K562 (cell line): ENCODE measurements around the gene CRABP2. TPM values are rescaled to one million over a fixed set of nuclear protein-coding genes. Genes with fewer than 3 reads are reported as not detected.
A peak's percentile ranks its signal among the peaks of the same experiment; 100 is the strongest.

ENCODE experiments used
- ATF7 ChIP-seq: fragments of 450-650 bp; IDR thresholded peaks from 2 replicates; pipeline ENCODE4 v1.7.1; 2014; ENCODE audit warnings: mild to moderate bottlenecking, moderate library complexity
- ELF1 ChIP-seq: fragments of 200-800 bp; sonication (Bioruptor generic); IDR thresholded peaks from 2 replicates; pipeline ENCODE4 v1.6.1; 2016; ENCODE audit warnings: missing genetic modification characterization, missing compliant biosample characterization
- FOXK2 ChIP-seq, 2 experiments: fragments of 450-650 bp; IDR thresholded peaks in 1 of 2; conservative IDR thresholded peaks in 1 of 2; 2 replicates each; pipeline ENCODE4 v1.6.1; 2016; ENCODE audit warnings: low read depth in 2 of 2, mild to moderate bottlenecking in 1 of 2
- FOXP1 ChIP-seq: sonication (generic); formaldehyde crosslinking; IDR thresholded peaks from 2 replicates; pipeline ENCODE4 v1.8.0; 2022; ENCODE audit warnings: mild to moderate bottlenecking, missing genetic modification reagents
- JUND ChIP-seq, 2 experiments: IDR thresholded peaks; 2 replicates in 1 of 2; 3 replicates in 1 of 2; pipeline ENCODE4 v1.6.1; 2011; ENCODE audit warnings: borderline replicate concordance in 2 of 2, low read depth in 2 of 2, low read length in 2 of 2, improper control_type of control experiment in 1 of 2, missing biosample characterization in 1 of 2, missing genetic modification characterization in 1 of 2, missing genetic modification reagents in 1 of 2
- RFX5 ChIP-seq: IDR thresholded peaks from 2 replicates; pipeline ENCODE4 v1.6.1; 2011; ENCODE audit warnings: low read depth, mild to moderate bottlenecking, improper control_type of control experiment, low read length
- ZNF583 ChIP-seq: fragments of 250-450 bp; sonication (Bioruptor Pico); IDR thresholded peaks from 2 replicates; pipeline ENCODE4 v1.4.0; 2020
- polyA plus RNA-seq, 8 experiments: library from polyadenylated mRNA; depleted of rRNA in 4 of 8; stranded (reverse) in 5 of 8; unstranded in 3 of 8; fragments of >200 nt; fragmentation: Nextera tagmentation in 2 of 8; fragmentation: Illumina TruSeq in 1 of 8; extraction: Ambion mirVana in 2 of 8; extraction: Trizol in 1 of 8; gene quantifications; 2 replicates each; pipeline versions ENCODE4 v1.2.1 to v1.2.3, GENCODE V29; 2011 to 2014; ENCODE audit warnings: inconsistent platforms in 1 of 8, missing spikeins in 1 of 8
- total RNA-seq, 7 experiments: library from RNA; depleted of rRNA in 6 of 7; stranded (reverse); fragments of >200 nt in 6 of 7; fragmentation: Illumina TruSeq in 2 of 7; extraction: Trizol in 2 of 7; gene quantifications; 2 replicates each; pipeline versions ENCODE4 v1.2.1 to v1.2.3, GENCODE V29; 2011 to 2021; ENCODE audit warnings: low replicate concordance in 1 of 7
- TF ChIP-seq, protein P1 (sequence below): sonication (generic); IDR thresholded peaks from 2 replicates; pipeline ENCODE4 v1.6.1; 2016
- TF ChIP-seq, protein P2 (sequence below): sonication (generic); formaldehyde crosslinking; IDR thresholded peaks from 2 replicates; pipeline ENCODE4 v1.8.1; 2023; ENCODE audit warnings: mild to moderate bottlenecking, missing genetic modification reagents
- TF ChIP-seq, protein P3 (sequence below): fragments of 250-450 bp; sonication (Bioruptor Pico); IDR thresholded peaks from 2 replicates; pipeline ENCODE4 v1.8.0; 2022; ENCODE audit warnings: inconsistent platforms, mild to moderate bottlenecking, moderate library complexity, borderline replicate concordance
- TF ChIP-seq, protein P4 (sequence below): fragments of 250-450 bp; sonication (Bioruptor Pico); IDR thresholded peaks from 2 replicates; pipeline ENCODE4 v1.8.0; 2021; ENCODE audit warnings: moderate library complexity, mild to moderate bottlenecking, inconsistent platforms
- TF ChIP-seq, protein P5 (sequence below): fragments of 450-650 bp; formaldehyde crosslinking; IDR thresholded peaks from 2 replicates; pipeline ENCODE4 v1.4.0; 2022; ENCODE audit warnings: missing genetic modification characterization
- TF ChIP-seq, protein P6 (sequence below): sonication (generic); formaldehyde crosslinking; IDR thresholded peaks from 2 replicates; pipeline ENCODE4 v1.8.0; 2022; ENCODE audit warnings: mild to moderate bottlenecking, missing genetic modification reagents

CRABP2 gene
- total and polyA plus RNA-seq, 9 of the 15 experiments (the other 6 are each of a cell fraction or from before 2014, with no cell fraction given): 0.30 to 2.5 (median 0.82) TPM

DNA sequence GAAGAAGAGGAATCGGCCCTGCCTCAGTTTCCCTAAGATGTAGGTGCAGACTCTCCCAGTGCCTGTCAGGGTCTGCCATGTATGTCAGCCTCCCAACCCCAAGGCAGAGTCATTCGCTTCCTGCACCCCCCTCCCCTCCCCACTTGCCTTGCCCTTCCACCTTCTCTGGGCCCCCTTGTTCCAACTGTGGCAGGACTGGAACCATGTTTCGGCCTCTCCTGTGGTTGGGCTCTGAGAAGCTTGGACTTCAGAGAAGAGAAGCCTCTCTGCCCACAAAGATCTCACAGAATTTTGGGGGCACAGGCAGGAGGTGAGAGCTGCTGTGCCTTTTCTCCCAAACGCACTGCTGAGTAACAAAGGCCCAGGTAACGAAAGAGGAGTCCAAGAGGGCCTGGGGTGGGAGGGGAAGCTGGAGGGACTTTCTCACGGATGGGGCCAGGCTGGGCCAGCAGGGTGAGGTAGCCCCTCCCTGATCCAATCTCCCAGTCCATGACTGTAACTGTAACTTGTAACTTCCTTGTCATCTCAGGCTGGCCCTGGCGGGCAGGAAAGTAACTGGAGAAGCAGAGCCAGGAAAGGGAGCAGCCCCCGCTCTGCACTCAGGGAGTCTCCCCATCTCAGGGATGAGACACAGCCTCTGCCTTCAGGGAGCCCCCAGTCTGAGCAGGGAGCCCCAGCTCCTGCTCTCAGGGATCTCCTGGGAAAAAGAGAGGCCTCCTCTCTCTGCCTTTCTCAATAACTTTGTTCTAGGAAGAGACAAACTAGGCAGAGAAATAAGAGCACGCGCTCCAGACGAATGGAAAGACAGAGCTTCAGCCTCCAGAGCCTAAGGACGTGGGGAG lies 11.3 kb downstream of the CRABP2 start (continued):
- TF ChIP-seq, protein P1, sequence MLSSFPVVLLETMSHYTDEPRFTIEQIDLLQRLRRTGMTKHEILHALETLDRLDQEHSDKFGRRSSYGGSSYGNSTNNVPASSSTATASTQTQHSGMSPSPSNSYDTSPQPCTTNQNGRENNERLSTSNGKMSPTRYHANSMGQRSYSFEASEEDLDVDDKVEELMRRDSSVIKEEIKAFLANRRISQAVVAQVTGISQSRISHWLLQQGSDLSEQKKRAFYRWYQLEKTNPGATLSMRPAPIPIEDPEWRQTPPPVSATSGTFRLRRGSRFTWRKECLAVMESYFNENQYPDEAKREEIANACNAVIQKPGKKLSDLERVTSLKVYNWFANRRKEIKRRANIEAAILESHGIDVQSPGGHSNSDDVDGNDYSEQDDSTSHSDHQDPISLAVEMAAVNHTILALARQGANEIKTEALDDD: peak; percentile 85
- TF ChIP-seq, protein P2, sequence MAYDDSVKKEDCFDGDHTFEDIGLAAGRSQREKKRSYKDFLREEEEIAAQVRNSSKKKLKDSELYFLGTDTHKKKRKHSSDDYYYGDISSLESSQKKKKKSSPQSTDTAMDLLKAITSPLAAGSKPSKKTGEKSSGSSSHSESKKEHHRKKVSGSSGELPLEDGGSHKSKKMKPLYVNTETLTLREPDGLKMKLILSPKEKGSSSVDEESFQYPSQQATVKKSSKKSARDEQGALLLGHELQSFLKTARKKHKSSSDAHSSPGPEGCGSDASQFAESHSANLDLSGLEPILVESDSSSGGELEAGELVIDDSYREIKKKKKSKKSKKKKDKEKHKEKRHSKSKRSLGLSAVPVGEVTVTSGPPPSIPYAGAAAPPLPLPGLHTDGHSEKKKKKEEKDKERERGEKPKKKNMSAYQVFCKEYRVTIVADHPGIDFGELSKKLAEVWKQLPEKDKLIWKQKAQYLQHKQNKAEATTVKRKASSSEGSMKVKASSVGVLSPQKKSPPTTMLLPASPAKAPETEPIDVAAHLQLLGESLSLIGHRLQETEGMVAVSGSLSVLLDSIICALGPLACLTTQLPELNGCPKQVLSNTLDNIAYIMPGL (CRISPR knock-in tag): no peak
- TF ChIP-seq ELF1 (tag): peak; percentile 60; the same call in 1 of the 2 replicates
- TF ChIP-seq RFX5: no peak
- TF ChIP-seq ZNF583 (CRISPR knock-in tag): peak; percentile 87
- TF ChIP-seq JUND (IDR thresholded peaks at IDR 0.05; ENCODE audit: borderline replicate concordance, low read depth, low read length): peak; percentile 56; the same call in 1 of the 2 replicates
- TF ChIP-seq JUND (tag; IDR thresholded peaks at IDR 0.05; ENCODE audit: borderline replicate concordance, low read depth, low read length): peak; percentile 51; the same call in 1 of the 3 replicates
- TF ChIP-seq, protein P3, sequence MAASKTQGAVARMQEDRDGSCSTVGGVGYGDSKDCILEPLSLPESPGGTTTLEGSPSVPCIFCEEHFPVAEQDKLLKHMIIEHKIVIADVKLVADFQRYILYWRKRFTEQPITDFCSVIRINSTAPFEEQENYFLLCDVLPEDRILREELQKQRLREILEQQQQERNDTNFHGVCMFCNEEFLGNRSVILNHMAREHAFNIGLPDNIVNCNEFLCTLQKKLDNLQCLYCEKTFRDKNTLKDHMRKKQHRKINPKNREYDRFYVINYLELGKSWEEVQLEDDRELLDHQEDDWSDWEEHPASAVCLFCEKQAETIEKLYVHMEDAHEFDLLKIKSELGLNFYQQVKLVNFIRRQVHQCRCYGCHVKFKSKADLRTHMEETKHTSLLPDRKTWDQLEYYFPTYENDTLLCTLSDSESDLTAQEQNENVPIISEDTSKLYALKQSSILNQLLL (CRISPR knock-in tag): no peak
- TF ChIP-seq FOXP1 (CRISPR knock-in tag): no peak
- TF ChIP-seq, protein P4, sequence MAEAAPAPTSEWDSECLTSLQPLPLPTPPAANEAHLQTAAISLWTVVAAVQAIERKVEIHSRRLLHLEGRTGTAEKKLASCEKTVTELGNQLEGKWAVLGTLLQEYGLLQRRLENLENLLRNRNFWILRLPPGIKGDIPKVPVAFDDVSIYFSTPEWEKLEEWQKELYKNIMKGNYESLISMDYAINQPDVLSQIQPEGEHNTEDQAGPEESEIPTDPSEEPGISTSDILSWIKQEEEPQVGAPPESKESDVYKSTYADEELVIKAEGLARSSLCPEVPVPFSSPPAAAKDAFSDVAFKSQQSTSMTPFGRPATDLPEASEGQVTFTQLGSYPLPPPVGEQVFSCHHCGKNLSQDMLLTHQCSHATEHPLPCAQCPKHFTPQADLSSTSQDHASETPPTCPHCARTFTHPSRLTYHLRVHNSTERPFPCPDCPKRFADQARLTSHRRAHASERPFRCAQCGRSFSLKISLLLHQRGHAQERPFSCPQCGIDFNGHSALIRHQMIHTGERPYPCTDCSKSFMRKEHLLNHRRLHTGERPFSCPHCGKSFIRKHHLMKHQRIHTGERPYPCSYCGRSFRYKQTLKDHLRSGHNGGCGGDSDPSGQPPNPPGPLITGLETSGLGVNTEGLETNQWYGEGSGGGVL: no peak
- TF ChIP-seq FOXK2 (conservative IDR thresholded peaks at IDR 0.05 in 1 of 2, IDR thresholded peaks at IDR 0.05 in 1 of 2; ENCODE audit: low read depth in 2 of 2): 0 out of 4 replicates have a peak, but pooled peaks of 1 of the 2 experiments have one; percentile 12
- TF ChIP-seq, protein P5, sequence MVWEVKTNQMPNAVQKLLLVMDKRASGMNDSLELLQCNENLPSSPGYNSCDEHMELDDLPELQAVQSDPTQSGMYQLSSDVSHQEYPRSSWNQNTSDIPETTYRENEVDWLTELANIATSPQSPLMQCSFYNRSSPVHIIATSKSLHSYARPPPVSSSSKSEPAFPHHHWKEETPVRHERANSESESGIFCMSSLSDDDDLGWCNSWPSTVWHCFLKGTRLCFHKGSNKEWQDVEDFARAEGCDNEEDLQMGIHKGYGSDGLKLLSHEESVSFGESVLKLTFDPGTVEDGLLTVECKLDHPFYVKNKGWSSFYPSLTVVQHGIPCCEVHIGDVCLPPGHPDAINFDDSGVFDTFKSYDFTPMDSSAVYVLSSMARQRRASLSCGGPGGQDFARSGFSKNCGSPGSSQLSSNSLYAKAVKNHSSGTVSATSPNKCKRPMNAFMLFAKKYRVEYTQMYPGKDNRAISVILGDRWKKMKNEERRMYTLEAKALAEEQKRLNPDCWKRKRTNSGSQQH (CRISPR knock-in tag): no peak
- TF ChIP-seq ATF7: peak; percentile 76
- TF ChIP-seq, protein P6, sequence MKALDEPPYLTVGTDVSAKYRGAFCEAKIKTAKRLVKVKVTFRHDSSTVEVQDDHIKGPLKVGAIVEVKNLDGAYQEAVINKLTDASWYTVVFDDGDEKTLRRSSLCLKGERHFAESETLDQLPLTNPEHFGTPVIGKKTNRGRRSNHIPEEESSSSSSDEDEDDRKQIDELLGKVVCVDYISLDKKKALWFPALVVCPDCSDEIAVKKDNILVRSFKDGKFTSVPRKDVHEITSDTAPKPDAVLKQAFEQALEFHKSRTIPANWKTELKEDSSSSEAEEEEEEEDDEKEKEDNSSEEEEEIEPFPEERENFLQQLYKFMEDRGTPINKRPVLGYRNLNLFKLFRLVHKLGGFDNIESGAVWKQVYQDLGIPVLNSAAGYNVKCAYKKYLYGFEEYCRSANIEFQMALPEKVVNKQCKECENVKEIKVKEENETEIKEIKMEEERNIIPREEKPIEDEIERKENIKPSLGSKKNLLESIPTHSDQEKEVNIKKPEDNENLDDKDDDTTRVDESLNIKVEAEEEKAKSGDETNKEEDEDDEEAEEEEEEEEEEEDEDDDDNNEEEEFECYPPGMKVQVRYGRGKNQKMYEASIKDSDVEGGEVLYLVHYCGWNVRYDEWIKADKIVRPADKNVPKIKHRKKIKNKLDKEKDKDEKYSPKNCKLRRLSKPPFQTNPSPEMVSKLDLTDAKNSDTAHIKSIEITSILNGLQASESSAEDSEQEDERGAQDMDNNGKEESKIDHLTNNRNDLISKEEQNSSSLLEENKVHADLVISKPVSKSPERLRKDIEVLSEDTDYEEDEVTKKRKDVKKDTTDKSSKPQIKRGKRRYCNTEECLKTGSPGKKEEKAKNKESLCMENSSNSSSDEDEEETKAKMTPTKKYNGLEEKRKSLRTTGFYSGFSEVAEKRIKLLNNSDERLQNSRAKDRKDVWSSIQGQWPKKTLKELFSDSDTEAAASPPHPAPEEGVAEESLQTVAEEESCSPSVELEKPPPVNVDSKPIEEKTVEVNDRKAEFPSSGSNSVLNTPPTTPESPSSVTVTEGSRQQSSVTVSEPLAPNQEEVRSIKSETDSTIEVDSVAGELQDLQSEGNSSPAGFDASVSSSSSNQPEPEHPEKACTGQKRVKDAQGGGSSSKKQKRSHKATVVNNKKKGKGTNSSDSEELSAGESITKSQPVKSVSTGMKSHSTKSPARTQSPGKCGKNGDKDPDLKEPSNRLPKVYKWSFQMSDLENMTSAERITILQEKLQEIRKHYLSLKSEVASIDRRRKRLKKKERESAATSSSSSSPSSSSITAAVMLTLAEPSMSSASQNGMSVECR (CRISPR knock-in tag): no peak
